HepG2 (cell line): Measurements from ENCODE around the gene C12orf43. TPM values are rescaled to one million over a fixed set of nuclear protein-coding genes. Genes with fewer than 3 reads are reported as not detected.

ENCODE experiments used
- ARNT2 ChIP-seq: sonication (generic); formaldehyde crosslinking; IDR thresholded peaks from 2 replicates; pipeline ENCODE4 v1.8.0; 2022; ENCODE audit warnings: mild to moderate bottlenecking, low read depth, missing genetic modification reagents, moderate library complexity
- BORCS8-MEF2B ChIP-seq: sonication (generic); formaldehyde crosslinking; IDR thresholded peaks from 2 replicates; pipeline ENCODE4 v1.8.0; 2022; ENCODE audit warnings: mild to moderate bottlenecking, missing genetic modification reagents
- FOXK1 ChIP-seq: sonication (generic); formaldehyde crosslinking; IDR thresholded peaks from 2 replicates; pipeline ENCODE4 v1.4.0; 2020; ENCODE audit warnings: low read depth, missing genetic modification reagents, borderline replicate concordance
- FOXM1 ChIP-seq: sonication (generic); formaldehyde crosslinking; IDR thresholded peaks from 2 replicates; pipeline ENCODE4 v1.5.0; 2020; ENCODE audit warnings: missing genetic modification reagents
- IKZF1 ChIP-seq: fragments of 450-650 bp; IDR thresholded peaks from 2 replicates; pipeline ENCODE4 v1.7.1; 2016
- RAD21 ChIP-seq: fragments of 450-650 bp; formaldehyde crosslinking; IDR thresholded peaks from 2 replicates; pipeline ENCODE4 v1.5.0; 2020; ENCODE audit warnings: mild to moderate bottlenecking
- REXO4 ChIP-seq: sonication (generic); formaldehyde crosslinking; IDR thresholded peaks from 2 replicates; pipeline ENCODE4 v1.8.0; 2022; ENCODE audit warnings: missing genetic modification reagents, mild to moderate bottlenecking, borderline replicate concordance
- RFX1 ChIP-seq: fragments of 450-650 bp; IDR thresholded peaks from 2 replicates; pipeline ENCODE4 v1.6.1; 2017
- SMC3 ChIP-seq: IDR thresholded peaks from 2 replicates; pipeline ENCODE4 v1.6.1; 2011; ENCODE audit warnings: low read length, improper control_type of control experiment
- SOX13 ChIP-seq, 3 experiments: fragments of 450-650 bp in 1 of 3; sonication (generic) in 1 of 3; formaldehyde crosslinking in 1 of 3; IDR thresholded peaks in 2 of 3; conservative IDR thresholded peaks in 1 of 3; 2 replicates each; pipeline versions ENCODE4 v1.5.0 to v1.6.1; 2016 to 2020; ENCODE audit warnings: antibody characterized with exemption in 1 of 3, mild to moderate bottlenecking in 1 of 3, missing compliant biosample characterization in 1 of 3, missing genetic modification reagents in 1 of 3, moderate library complexity in 1 of 3
- ZBTB21 ChIP-seq: sonication (generic); formaldehyde crosslinking; IDR thresholded peaks from 2 replicates; pipeline ENCODE4 v1.4.0; 2020; ENCODE audit warnings: missing genetic modification reagents
- ZKSCAN8 ChIP-seq: IDR thresholded peaks from 2 replicates; pipeline ENCODE4 v1.6.1; 2016; ENCODE audit warnings: borderline replicate concordance, missing genetic modification reagents, missing compliant biosample characterization
- ZNF558 ChIP-seq: sonication (generic); formaldehyde crosslinking; IDR thresholded peaks from 2 replicates; pipeline ENCODE4 v1.9.0; 2022; ENCODE audit warnings: mild to moderate bottlenecking, missing genetic modification reagents, borderline replicate concordance
- ZNF652 ChIP-seq: IDR thresholded peaks from 2 replicates; pipeline ENCODE4 v1.6.1; 2016; ENCODE audit warnings: low read depth, borderline replicate concordance
- ZNF7 ChIP-seq: IDR thresholded peaks from 2 replicates; pipeline ENCODE4 v1.6.1; 2016; ENCODE audit warnings: missing biosample characterization, missing genetic modification reagents
- ZNF75D ChIP-seq: sonication (generic); formaldehyde crosslinking; IDR thresholded peaks from 2 replicates; pipeline ENCODE4 v1.8.1; 2023; ENCODE audit warnings: missing genetic modification reagents, mild to moderate bottlenecking, borderline replicate concordance
- ZNF788 ChIP-seq: sonication (generic); formaldehyde crosslinking; IDR thresholded peaks from 2 replicates; pipeline ENCODE4 v1.5.0; 2020; ENCODE audit warnings: mild to moderate bottlenecking, missing genetic modification reagents, borderline replicate concordance
- ZNF891 ChIP-seq: sonication (generic); formaldehyde crosslinking; IDR thresholded peaks from 2 replicates; pipeline ENCODE4 v1.5.0; 2020; ENCODE audit warnings: mild to moderate bottlenecking, missing genetic modification reagents
- polyA plus RNA-seq, 8 experiments: library from polyadenylated mRNA; depleted of rRNA in 3 of 8; stranded (reverse) in 7 of 8; unstranded in 1 of 8; fragments of >200 nt; fragmentation: Illumina TruSeq in 4 of 8; extraction: Trizol in 4 of 8; gene quantifications; 2 replicates each; pipeline versions ENCODE4 v1.2.1 to v1.2.3, GENCODE V29; 2011 to 2016; ENCODE audit warnings: low read depth in 4 of 8, missing spikeins in 1 of 8, mixed read lengths in 1 of 8; ENCODE audit not compliant: insufficient read depth in 1 of 8
- total RNA-seq, 5 experiments: library from RNA; depleted of rRNA; stranded (reverse); fragments of >200 nt; fragmentation: Illumina TruSeq; extraction: Trizol; gene quantifications; 2 replicates each; pipeline ENCODE4 v1.2.3, GENCODE V29; 2016; ENCODE audit warnings: low read depth in 1 of 5
- TF ChIP-seq, protein P1 (sequence below): IDR thresholded peaks from 2 replicates; pipeline ENCODE4 v1.6.1; 2016; ENCODE audit warnings: missing compliant biosample characterization, missing genetic modification reagents, borderline replicate concordance
- TF ChIP-seq, protein P2 (sequence below): sonication (generic); formaldehyde crosslinking; IDR thresholded peaks from 2 replicates; pipeline ENCODE4 v1.5.0; 2020; ENCODE audit warnings: mild to moderate bottlenecking, missing genetic modification reagents, borderline replicate concordance
- TF ChIP-seq, protein P3 (sequence below): sonication (generic); formaldehyde crosslinking; IDR thresholded peaks from 2 replicates; pipeline ENCODE4 v1.5.1; 2020; ENCODE audit warnings: mild to moderate bottlenecking, missing genetic modification reagents, moderate library complexity
- TF ChIP-seq, protein P4 (sequence below): sonication (generic); formaldehyde crosslinking; IDR thresholded peaks from 2 replicates; pipeline ENCODE4 v1.4.0; 2020; ENCODE audit warnings: mild to moderate bottlenecking, missing genetic modification reagents

The C12orf43 gene
- total and polyA plus RNA-seq, 2 of the 13 experiments (the other 11 are each of a cell fraction or from before 2014, with no cell fraction given) = 7.9 to 11.1 TPM

DNA sequence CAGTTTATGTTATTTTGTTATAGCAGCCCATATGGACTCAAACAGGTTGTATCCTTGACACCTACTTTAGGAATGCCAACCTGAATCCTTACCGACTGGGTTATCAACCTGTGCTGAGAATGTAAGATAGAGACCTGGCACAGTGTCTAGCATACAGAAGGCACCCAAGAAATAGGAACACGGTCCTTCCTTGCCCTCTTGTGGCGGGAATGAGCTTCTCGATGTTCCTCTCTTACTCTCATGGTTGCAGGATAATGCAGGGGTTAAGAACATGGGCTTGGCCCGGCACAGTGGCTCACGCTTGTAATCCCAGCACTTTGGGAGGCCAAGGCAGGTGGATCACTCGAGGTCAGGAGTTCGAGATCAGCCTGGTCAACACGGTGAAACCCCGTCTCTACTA lies 6.5 kb downstream of the C12orf43 start (continued):
- TF ChIP-seq, protein P1, sequence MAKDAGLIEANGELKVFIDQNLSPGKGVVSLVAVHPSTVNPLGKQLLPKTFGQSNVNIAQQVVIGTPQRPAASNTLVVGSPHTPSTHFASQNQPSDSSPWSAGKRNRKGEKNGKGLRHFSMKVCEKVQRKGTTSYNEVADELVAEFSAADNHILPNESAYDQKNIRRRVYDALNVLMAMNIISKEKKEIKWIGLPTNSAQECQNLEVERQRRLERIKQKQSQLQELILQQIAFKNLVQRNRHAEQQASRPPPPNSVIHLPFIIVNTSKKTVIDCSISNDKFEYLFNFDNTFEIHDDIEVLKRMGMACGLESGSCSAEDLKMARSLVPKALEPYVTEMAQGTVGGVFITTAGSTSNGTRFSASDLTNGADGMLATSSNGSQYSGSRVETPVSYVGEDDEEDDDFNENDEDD = no peak
- peak; percentile 87; the same call in 1 of the 2 replicates for TF ChIP-seq ZNF652 (CRISPR knock-in tag)
- TF ChIP-seq ZNF788 (CRISPR knock-in tag) = no peak
- no peak for TF ChIP-seq IKZF1
- TF ChIP-seq SMC3 = peak; percentile 72
- no peak for TF ChIP-seq ZNF558
- no peak for TF ChIP-seq ZBTB21 (CRISPR knock-in tag)
- no peak for TF ChIP-seq RFX1
- TF ChIP-seq, protein P2, sequence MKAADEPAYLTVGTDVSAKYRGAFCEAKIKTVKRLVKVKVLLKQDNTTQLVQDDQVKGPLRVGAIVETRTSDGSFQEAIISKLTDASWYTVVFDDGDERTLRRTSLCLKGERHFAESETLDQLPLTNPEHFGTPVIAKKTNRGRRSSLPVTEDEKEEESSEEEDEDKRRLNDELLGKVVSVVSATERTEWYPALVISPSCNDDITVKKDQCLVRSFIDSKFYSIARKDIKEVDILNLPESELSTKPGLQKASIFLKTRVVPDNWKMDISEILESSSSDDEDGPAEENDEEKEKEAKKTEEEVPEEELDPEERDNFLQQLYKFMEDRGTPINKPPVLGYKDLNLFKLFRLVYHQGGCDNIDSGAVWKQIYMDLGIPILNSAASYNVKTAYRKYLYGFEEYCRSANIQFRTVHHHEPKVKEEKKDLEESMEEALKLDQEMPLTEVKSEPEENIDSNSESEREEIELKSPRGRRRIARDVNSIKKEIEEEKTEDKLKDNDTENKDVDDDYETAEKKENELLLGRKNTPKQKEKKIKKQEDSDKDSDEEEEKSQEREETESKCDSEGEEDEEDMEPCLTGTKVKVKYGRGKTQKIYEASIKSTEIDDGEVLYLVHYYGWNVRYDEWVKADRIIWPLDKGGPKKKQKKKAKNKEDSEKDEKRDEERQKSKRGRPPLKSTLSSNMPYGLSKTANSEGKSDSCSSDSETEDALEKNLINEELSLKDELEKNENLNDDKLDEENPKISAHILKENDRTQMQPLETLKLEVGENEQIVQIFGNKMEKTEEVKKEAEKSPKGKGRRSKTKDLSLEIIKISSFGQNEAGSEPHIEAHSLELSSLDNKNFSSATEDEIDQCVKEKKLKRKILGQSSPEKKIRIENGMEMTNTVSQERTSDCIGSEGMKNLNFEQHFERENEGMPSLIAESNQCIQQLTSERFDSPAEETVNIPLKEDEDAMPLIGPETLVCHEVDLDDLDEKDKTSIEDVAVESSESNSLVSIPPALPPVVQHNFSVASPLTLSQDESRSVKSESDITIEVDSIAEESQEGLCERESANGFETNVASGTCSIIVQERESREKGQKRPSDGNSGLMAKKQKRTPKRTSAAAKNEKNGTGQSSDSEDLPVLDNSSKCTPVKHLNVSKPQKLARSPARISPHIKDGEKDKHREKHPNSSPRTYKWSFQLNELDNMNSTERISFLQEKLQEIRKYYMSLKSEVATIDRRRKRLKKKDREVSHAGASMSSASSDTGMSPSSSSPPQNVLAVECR (CRISPR knock-in tag) = peak; percentile 39; the same call in 1 of the 2 replicates
- TF ChIP-seq, protein P3, sequence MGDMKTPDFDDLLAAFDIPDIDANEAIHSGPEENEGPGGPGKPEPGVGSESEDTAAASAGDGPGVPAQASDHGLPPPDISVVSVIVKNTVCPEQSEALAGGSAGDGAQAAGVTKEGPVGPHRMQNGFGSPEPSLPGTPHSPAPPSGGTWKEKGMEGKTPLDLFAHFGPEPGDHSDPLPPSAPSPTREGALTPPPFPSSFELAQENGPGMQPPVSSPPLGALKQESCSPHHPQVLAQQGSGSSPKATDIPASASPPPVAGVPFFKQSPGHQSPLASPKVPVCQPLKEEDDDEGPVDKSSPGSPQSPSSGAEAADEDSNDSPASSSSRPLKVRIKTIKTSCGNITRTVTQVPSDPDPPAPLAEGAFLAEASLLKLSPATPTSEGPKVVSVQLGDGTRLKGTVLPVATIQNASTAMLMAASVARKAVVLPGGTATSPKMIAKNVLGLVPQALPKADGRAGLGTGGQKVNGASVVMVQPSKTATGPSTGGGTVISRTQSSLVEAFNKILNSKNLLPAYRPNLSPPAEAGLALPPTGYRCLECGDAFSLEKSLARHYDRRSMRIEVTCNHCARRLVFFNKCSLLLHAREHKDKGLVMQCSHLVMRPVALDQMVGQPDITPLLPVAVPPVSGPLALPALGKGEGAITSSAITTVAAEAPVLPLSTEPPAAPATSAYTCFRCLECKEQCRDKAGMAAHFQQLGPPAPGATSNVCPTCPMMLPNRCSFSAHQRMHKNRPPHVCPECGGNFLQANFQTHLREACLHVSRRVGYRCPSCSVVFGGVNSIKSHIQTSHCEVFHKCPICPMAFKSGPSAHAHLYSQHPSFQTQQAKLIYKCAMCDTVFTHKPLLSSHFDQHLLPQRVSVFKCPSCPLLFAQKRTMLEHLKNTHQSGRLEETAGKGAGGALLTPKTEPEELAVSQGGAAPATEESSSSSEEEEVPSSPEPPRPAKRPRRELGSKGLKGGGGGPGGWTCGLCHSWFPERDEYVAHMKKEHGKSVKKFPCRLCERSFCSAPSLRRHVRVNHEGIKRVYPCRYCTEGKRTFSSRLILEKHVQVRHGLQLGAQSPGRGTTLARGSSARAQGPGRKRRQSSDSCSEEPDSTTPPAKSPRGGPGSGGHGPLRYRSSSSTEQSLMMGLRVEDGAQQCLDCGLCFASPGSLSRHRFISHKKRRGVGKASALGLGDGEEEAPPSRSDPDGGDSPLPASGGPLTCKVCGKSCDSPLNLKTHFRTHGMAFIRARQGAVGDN = 0 out of 2 replicates have a peak, but pooled peaks have one; percentile 14
- TF ChIP-seq RAD21 = peak; percentile 56
- TF ChIP-seq SOX13 (IDR thresholded peaks at IDR 0.05) = no peak
- no peak for TF ChIP-seq SOX13 (CRISPR knock-in tag; conservative IDR thresholded peaks at IDR 0.05 in 1 of 2, IDR thresholded peaks at IDR 0.05 in 1 of 2)
- TF ChIP-seq ZNF7 (CRISPR knock-in tag) = no peak
- no peak for TF ChIP-seq FOXK1
- no peak for TF ChIP-seq ZNF891 (CRISPR knock-in tag)
- TF ChIP-seq FOXM1 = no peak
- TF ChIP-seq ZNF75D (CRISPR knock-in tag) = no peak
- no peak for TF ChIP-seq REXO4 (CRISPR knock-in tag)
- TF ChIP-seq ZKSCAN8 (CRISPR knock-in tag) = no peak
- 0 out of 2 replicates have a peak, but pooled peaks have one; percentile 49 for TF ChIP-seq BORCS8-MEF2B (CRISPR knock-in tag)
- TF ChIP-seq, protein P4, sequence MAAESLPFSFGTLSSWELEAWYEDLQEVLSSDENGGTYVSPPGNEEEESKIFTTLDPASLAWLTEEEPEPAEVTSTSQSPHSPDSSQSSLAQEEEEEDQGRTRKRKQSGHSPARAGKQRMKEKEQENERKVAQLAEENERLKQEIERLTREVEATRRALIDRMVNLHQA (CRISPR knock-in tag) = no peak
- TF ChIP-seq ARNT2 (CRISPR knock-in tag) = no peak
